Non-pigmented ciliary epithelial cell (primary cell): ENCODE measurements around the gene RAI14.

Source experiments
- DNase-seq: peaks from one replicate; pipeline ENCODE4 v3.0.0-alpha.2; 2010; ENCODE audit warnings: low read depth

RAI14 gene

DNA sequence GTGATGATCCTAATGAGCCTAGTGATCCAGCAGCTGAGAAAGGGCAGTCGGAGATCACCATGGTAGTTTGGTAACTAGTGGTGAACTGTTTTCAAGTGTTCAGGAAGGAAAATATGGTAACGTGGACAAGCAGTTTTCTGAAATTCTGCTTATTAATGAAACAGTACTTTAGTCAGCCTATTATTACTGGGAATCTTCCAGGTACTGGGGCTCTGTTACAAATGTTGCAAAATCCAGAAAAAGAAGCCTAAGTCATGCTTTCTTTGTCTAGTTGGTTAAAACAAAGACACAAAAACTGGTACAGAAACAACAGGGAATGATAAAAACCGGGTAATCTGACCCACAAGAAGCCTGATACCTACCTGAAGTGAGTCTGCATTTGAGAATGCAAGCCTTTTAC lies 201.0 kb downstream of the RAI14 start:
- DNase-seq: no peak

DNA sequence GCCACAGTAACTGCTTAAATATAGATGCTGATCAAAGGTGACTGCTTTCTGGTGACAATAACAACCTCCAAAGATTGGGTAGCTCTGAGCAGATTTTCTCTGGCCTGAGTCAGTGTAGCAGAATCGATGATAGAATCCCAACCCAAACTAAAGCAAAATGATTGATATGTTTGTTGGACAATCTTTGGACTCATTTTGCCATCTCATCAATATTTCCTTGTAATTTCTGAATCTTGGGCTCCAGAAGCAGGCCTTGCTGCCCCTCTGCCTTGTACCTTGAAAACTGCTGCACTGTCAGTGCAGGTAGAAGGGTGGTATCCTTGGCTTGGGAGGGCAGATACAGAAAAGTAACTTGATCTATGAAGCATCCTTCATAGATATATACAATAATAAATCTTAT lies 201.8 kb downstream of the RAI14 start:
- no peak for DNase-seq

DNA sequence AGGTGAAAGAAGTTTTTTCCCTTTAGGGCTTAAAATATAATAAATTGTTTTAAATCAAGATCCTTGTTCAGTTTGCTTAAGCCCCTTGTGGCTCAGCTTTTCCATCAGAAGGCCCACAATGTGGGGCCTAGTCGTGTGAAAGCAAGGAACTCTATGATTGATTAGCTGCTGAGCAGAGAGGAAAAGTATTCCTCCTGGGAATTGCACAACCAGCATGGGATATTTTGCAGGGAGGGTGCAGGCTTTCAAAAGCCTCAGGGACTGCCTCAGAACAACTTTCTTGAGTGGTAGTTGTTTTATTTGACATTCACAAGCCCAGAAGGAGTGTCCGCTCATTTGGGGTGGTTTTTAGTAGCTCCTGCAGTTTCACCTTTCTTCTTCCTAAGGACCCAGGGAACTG lies 202.7 kb downstream of the RAI14 start:
- DNase-seq: no peak

DNA sequence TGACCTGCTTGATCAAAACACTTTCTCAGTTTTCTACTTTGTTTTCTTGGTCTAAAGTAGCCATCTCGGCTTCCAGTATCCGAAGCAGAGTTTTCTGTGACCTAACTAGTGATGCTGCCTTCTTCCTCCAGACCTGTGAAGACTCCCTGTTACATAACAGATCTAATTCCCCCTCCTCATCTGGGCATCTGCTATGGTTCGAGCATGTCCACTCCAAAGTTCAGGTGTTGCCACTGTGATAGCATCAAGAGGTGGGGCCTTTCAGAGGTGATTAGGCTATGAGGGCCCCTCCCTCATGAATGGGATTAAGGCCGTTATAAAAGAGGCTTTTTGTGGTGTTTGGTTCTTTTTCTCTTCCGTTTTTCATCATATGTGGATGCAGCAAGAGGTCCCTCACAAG lies 203.1 kb downstream of the RAI14 start:
- DNase-seq: no peak

DNA sequence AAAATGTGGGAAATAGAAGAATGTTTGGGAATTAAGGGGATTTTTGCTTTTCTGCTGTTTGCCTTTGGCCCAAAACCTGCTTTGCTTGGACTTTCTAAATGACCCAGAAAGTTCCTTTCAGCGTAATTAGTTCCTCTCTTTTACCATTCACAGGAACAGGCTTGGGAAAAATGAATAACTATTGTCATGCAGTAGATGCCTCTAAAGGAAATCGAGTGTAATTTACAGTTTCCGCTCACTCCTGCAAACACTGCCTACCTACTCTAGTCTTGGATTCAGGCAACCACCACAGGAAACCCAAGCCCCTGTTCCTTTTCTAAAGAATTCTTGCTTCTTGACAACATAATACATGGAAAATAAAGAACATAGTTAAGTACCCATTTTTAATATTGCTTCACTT lies 207.8 kb downstream of the RAI14 start:
- DNase-seq: no peak

DNA sequence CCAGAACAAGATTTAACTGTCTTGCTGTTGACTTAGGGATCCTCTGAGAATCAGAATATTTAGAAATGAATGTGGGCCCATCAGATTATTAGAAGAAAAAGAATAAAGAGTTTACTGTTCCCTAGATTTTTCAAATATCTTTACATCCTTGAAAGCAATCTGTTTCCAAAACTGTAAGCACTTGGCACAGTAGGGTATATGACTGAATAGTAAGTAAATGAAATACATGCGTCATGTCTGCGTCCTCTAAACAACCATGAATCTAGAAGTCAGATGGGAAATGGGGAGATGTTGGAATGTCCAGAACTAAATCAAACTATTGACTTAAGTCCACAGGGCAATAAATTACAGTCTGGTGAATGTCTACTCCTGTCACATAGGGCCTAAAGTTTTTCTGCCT lies 209.0 kb downstream of the RAI14 start:
- no peak for DNase-seq

DNA sequence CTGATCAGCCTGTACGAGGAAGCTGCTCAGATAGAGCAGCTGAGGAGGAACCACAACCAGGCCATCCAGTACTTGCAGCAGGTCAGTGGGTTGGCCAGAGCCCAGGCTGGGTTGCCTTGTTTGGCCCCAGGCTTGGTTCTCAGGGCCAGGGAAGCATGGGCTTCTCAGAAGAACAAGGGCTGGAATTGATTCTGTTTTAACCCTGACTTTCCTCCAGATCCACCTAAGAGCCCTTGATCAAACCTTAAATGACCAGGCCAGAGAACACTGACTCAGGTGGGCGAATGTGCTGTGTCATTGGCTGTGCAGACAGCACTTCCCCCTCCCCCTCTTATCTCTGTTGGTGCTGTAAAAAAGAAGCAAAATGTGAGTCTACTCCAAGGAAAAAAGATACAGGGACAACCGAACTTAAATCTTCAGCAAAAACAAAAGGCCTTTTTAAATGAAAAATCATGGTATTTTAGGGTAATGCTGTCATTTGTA lies 210.9 kb downstream of the RAI14 start:
- DNase-seq: no peak

DNA sequence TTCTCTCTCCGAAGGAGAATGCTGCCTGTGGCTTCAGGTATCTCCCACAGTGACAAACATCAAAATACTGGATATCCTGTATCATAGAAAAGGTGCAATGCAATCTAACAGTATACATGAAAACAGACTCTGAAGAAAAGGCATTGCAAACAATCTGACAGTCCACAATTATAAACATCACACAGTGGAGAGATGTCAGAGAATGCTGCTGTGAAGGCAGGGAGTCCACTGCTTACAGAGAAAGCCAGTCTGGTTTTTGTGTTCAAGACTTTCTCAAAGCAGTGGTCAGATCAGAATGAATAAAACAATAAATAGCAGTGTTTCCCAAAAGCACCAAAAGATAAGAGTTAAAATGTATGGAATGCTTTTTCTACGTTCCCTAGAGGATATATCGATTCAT lies 211.5 kb downstream of the RAI14 start:
- DNase-seq: no peak

DNA sequence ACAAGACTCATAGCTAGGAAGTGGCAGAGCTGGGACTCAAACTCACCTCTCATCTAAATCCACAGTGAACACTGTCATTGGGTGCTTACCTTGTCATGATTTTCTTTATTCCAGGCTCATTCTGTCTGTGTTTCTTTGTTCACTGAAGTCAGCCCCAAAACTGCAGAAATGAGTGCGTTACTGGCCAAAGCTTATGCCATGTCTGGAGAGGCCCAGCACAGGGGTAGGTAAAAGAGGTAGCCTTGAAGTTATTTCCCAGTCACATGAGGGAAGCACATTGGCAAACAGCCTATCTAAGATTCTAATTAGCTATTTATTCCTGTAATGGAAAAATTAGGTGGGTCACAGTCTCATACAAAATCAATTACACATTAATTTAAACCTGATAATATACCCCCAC lies 212.7 kb downstream of the RAI14 start:
- DNase-seq: no peak

DNA sequence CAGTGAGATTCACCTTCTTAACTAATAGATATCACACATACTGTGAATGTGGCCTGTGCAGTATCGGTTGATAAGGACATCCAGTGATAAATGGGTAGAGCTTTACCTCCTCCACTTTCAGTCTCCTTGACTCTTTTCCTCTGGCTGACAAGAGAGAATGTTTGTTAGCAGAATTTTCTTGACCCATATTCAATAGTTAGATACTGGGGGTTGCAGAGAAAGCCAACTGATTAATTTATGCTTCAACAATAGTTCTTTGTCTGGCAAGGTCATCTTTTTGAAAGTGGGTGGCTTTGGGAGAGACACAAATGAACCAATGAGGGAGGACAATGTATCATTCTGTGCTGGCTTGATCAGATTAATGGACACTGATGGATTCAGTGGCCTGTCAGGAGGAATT lies 213.1 kb downstream of the RAI14 start:
- no peak for DNase-seq

DNA sequence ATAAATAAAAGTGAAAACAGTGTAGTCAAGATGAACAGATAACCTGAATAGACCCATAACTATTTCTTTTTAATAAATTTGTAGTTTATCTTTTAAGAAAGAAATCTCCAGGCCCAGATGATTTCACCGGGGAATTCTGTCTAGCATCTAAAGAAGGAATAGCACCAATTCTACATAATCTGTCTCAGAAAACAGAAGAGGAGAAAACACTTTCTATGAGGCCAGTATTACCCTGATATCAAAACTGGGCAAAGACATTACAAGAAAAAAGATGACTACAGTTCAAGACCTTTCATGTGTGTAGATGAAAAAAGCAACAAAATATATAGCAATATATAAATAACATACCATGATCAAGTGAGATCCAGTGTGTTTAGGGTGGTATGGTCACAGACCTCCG lies 214.3 kb downstream of the RAI14 start:
- no peak for DNase-seq

DNA sequence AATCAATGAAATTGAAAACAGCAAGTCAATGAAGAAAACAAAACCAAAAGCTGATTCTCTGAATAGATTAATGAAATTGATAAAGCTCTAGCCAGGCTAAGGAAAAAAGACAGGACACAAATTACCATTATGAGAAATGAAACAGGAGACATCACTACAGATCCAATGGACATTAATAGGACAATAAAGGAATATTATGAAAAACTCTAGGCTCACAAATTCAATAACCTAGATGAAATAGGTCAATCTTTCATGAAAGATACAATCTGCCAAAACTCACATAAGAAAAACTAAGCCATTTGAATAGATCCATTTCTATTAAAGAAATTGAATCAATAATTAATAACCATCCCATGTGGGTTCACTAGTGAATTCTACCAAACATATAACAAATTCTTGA lies 220.1 kb downstream of the RAI14 start:
- no peak for DNase-seq

DNA sequence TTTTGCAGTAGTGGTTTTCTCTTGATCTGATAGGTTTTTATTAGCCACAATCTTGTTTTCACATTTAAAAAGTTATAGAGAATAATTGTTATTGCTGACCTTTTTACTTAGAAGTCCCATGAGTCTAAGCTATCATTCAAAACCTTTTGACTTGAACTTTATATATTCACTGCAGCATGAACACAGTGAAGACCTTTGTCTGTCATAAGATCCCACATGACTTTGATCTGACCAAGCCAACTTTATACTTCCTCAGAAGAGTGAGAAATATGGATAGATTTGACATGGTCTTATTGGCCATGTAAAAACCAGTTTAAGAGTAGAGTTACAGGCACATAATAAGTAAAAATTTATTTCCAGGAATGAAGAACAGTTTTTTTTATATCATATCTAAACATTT lies 225.1 kb downstream of the RAI14 start:
- DNase-seq: no peak
